ENCODE results near the gene HLA-DQA1. TPM values are rescaled to one million over a fixed set of nuclear protein-coding genes. Genes with fewer than 3 reads are reported as not detected.
"Not testable (repeated sequence)": the region's sequence is repeated elsewhere in the genome, so short reads cannot be mapped to it uniquely, and the experiment has no call there.

Gene HLA-DQA1
- polyA plus RNA-seq, 4 donors, result 6.5 to 54.9 (median 31.5) TPM

DNA sequence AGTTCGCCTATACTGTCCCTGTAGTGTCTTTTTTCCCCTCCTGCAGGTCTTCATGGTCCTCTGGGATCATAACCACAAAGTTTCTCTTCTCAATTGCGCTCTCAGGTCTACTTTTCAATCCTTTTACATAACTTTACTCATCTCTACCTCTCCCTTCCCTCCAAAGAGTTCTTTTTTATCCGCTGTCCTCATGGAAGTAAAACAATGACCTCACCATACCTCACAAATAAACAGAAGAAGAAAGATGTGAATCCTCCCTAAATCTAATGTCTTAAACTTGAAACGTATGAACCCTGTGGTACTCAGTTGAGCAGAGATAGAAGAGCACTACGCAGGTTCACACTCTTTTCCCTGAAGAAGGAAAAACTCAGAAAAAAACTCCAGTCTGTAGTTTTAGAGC is 12.1 kb upstream of the HLA-DQA1 start:
- no peak for DNase-seq
- no peak for FAIRE-seq
- Histone ChIP-seq H3K9me3 (ENCODE audit: control insufficient read depth in 2 of 2, insufficient read depth in 1 of 2, low read depth in 1 of 2, low read length in 1 of 2) (no peaks in the 10 kb centered on the region), H3K4me1 (ENCODE audit: control insufficient read depth in 3 of 3, insufficient read depth in 2 of 3, low read depth in 1 of 3, low read length in 2 of 3) (no peaks in the 10 kb centered on the region), H3K36me3 (ENCODE audit: control insufficient read depth in 3 of 3, insufficient read depth in 2 of 3, low read depth in 1 of 3, low read length in 3 of 3) (no peaks in the 10 kb centered on the region), H3K4me3 (ENCODE audit: low read depth in 1 of 3, low read length in 3 of 3) (no peak overlapping the region), H3K27me3 (ENCODE audit: control insufficient read depth in 3 of 3, insufficient read depth in 3 of 3, low read length in 3 of 3) (no peaks in the 10 kb centered on the region), H3K27ac (ENCODE audit: low read depth in 1 of 3, low read length in 2 of 3) (no peak overlapping the region)
- WGBS, 3 donors, result 20 to 22% (median 20%) methylated on average over 5 of the region's 5 CpGs

- DNase-seq (no peak), FAIRE-seq (no peak)
- Histone ChIP-seq H3K4me3 (ENCODE audit: low read depth in 1 of 3, low read length in 3 of 3) (no peak overlapping the region), H3K36me3 (ENCODE audit: control insufficient read depth in 3 of 3, insufficient read depth in 2 of 3, low read depth in 1 of 3, low read length in 3 of 3) (no peaks in the 10 kb centered on the region), H3K27ac (ENCODE audit: low read depth in 1 of 3, low read length in 2 of 3) (no peak overlapping the region), H3K4me1 (ENCODE audit: control insufficient read depth in 3 of 3, insufficient read depth in 2 of 3, low read depth in 1 of 3, low read length in 2 of 3) (no peaks in the 10 kb centered on the region), H3K9me3 (ENCODE audit: control insufficient read depth in 2 of 2, insufficient read depth in 1 of 2, low read depth in 1 of 2, low read length in 1 of 2) (no peaks in the 10 kb centered on the region), H3K27me3 (ENCODE audit: control insufficient read depth in 3 of 3, insufficient read depth in 3 of 3, low read length in 3 of 3) (no peaks in the 10 kb centered on the region)
- WGBS, 3 donors, result 0% methylated on average over 1 of the region's 3 CpGs
Measured at GRCh38 chr6:32627249-32627648, 10.0 kb upstream of the HLA-DQA1 start.

DNA sequence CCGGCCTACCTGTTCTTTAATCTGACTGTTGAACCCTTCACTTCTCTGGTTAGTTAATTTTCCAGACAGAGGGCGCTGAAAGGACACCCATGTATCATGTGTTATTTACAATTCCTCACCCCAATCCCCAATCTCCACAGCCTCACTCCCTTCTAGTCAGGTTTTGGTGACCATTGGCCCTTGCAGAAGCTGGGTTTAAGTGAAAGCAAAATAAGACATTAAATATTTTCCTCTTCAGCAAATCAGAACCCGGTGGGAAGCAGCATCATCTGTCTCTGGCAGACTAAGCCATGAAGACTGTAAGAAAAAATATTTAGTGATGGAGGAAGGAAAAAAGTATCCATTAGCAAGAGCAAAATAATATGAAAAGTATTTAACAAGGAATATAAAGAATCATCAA is 9.4 kb upstream of the HLA-DQA1 start:
- H3K4me1 ChIP-seq (ENCODE audit: control insufficient read depth in 3 of 3, insufficient read depth in 2 of 3, low read depth in 1 of 3, low read length in 2 of 3), result no peaks in the 10 kb centered on the region
- H3K9me3 ChIP-seq (ENCODE audit: control insufficient read depth in 2 of 2, insufficient read depth in 1 of 2, low read depth in 1 of 2, low read length in 1 of 2), result no peaks in the 10 kb centered on the region
- H3K4me3 ChIP-seq (ENCODE audit: low read depth in 1 of 3, low read length in 3 of 3), result no peak overlapping the region
- FAIRE-seq (no peak), DNase-seq (no peak)
- no peak overlapping the region for H3K27ac ChIP-seq (ENCODE audit: low read depth in 1 of 3, low read length in 2 of 3)
- H3K27me3 ChIP-seq (ENCODE audit: control insufficient read depth in 3 of 3, insufficient read depth in 3 of 3, low read length in 3 of 3), result no peaks in the 10 kb centered on the region
- H3K36me3 ChIP-seq (ENCODE audit: control insufficient read depth in 3 of 3, insufficient read depth in 2 of 3, low read depth in 1 of 3, low read length in 3 of 3), result no peaks in the 10 kb centered on the region
- WGBS, 3 donors, result 25 to 29% (median 27%) methylated on average over 3 of the region's 3 CpGs

- not testable (repeated sequence) for H3K9me3 ChIP-seq (ENCODE audit: control insufficient read depth in 2 of 2, insufficient read depth in 1 of 2, low read depth in 1 of 2, low read length in 1 of 2); H3K4me3 ChIP-seq (ENCODE audit: low read depth in 1 of 3, low read length in 3 of 3); H3K4me1 ChIP-seq (ENCODE audit: control insufficient read depth in 3 of 3, insufficient read depth in 2 of 3, low read depth in 1 of 3, low read length in 2 of 3); DNase-seq; FAIRE-seq; H3K27me3 ChIP-seq (ENCODE audit: control insufficient read depth in 3 of 3, insufficient read depth in 3 of 3, low read length in 3 of 3); H3K27ac ChIP-seq (ENCODE audit: low read depth in 1 of 3, low read length in 2 of 3); H3K36me3 ChIP-seq (ENCODE audit: control insufficient read depth in 3 of 3, insufficient read depth in 2 of 3, low read depth in 1 of 3, low read length in 3 of 3)
- WGBS, 3 donors, result 60 to 96% (median 78%) methylated on average over 2 of the region's 13 CpGs
Measured at GRCh38 chr6:32629793-32630192, 7.4 kb upstream of the HLA-DQA1 start.

DNA sequence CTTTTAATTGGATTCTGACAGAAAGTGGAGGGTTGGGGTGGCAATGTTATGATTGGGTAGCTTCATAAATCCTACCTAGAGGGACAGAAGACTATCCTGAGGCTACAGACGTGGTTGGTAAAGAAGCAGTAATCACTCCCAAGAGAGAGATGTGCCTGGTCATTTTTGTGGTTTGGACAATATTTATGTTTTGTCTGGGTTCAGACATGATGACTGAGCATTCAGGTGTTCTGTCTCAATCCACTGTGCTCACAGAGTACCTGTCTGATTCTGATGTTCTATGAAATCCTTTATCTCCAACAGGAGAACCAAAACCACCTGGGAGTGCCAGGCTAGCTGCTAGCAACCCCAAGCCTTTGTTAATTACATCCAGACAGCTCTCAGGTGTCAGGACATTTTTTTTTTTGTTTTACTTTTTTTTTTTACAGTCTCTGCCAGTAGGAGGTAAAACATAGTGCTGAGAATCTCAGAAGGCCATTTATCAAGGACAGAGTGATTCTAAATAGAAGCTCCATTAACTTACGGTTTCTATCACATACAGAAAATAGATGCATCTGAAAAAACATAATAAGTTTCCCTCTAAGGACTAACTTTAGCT is 1.6 kb upstream of the HLA-DQA1 start:
- H3K27ac ChIP-seq (ENCODE audit: low read depth in 1 of 3, low read length in 2 of 3), result no peak overlapping the region
- FAIRE-seq, result no peak
- no peaks in the 10 kb centered on the region for H3K4me1 ChIP-seq (ENCODE audit: control insufficient read depth in 3 of 3, insufficient read depth in 2 of 3, low read depth in 1 of 3, low read length in 2 of 3)
- H3K9me3 ChIP-seq (ENCODE audit: control insufficient read depth in 2 of 2, insufficient read depth in 1 of 2, low read depth in 1 of 2, low read length in 1 of 2), result no peaks in the 10 kb centered on the region
- H3K36me3 ChIP-seq (ENCODE audit: control insufficient read depth in 3 of 3, insufficient read depth in 2 of 3, low read depth in 1 of 3, low read length in 3 of 3), result no peaks in the 10 kb centered on the region
- H3K27me3 ChIP-seq (ENCODE audit: control insufficient read depth in 3 of 3, insufficient read depth in 3 of 3, low read length in 3 of 3), result no peaks in the 10 kb centered on the region
- DNase-seq, result no peak
- H3K4me3 ChIP-seq (ENCODE audit: low read depth in 1 of 3, low read length in 3 of 3), result no peak overlapping the region
- WGBS, 3 donors, result 20 to 43% (median 27%) methylated on average over 2 of the region's 2 CpGs

GRCh38 chr6:32637883-32638282 is 677 bp downstream of the HLA-DQA1 start:
- FAIRE-seq (no peak), DNase-seq (no peak)
- Histone ChIP-seq H3K4me1 (ENCODE audit: control insufficient read depth in 3 of 3, insufficient read depth in 2 of 3, low read depth in 1 of 3, low read length in 2 of 3) (no peaks in the 10 kb centered on the region), H3K27ac (ENCODE audit: low read depth in 1 of 3, low read length in 2 of 3) (no peak overlapping the region), H3K4me3 (ENCODE audit: low read depth in 1 of 3, low read length in 3 of 3) (no peak overlapping the region), H3K27me3 (ENCODE audit: control insufficient read depth in 3 of 3, insufficient read depth in 3 of 3, low read length in 3 of 3) (no peaks in the 10 kb centered on the region), H3K9me3 (ENCODE audit: control insufficient read depth in 2 of 2, insufficient read depth in 1 of 2, low read depth in 1 of 2, low read length in 1 of 2) (no peaks in the 10 kb centered on the region), H3K36me3 (ENCODE audit: control insufficient read depth in 3 of 3, insufficient read depth in 2 of 3, low read depth in 1 of 3, low read length in 3 of 3) (no peaks in the 10 kb centered on the region)
- WGBS, 3 donors, result 72 to 89% (median 82%) methylated on average over 3 of the region's 3 CpGs

GRCh38 chr6:32638532-32639219 is 1.5 kb downstream of the HLA-DQA1 start:
- Histone ChIP-seq H3K4me3 (ENCODE audit: low read depth in 1 of 3, low read length in 3 of 3) (no peak overlapping the region), H3K4me1 (ENCODE audit: control insufficient read depth in 3 of 3, insufficient read depth in 2 of 3, low read depth in 1 of 3, low read length in 2 of 3) (no peaks in the 10 kb centered on the region), H3K36me3 (ENCODE audit: control insufficient read depth in 3 of 3, insufficient read depth in 2 of 3, low read depth in 1 of 3, low read length in 3 of 3) (no peaks in the 10 kb centered on the region), H3K27ac (ENCODE audit: low read depth in 1 of 3, low read length in 2 of 3) (no peak overlapping the region), H3K9me3 (ENCODE audit: control insufficient read depth in 2 of 2, insufficient read depth in 1 of 2, low read depth in 1 of 2, low read length in 1 of 2) (no peaks in the 10 kb centered on the region), H3K27me3 (ENCODE audit: control insufficient read depth in 3 of 3, insufficient read depth in 3 of 3, low read length in 3 of 3) (no peaks in the 10 kb centered on the region)
- 59 to 75% (median 67%) methylated on average over 9 of the region's 9 CpGs for WGBS, 3 donors
- no peak for FAIRE-seq
- no peak for DNase-seq

GRCh38 chr6:32639440-32640394 is 2.5 kb downstream of the HLA-DQA1 start:
- Histone ChIP-seq H3K9me3 (ENCODE audit: control insufficient read depth in 2 of 2, insufficient read depth in 1 of 2, low read depth in 1 of 2, low read length in 1 of 2) (no peaks in the 10 kb centered on the region), H3K27ac (ENCODE audit: low read depth in 1 of 3, low read length in 2 of 3) (no peak overlapping the region), H3K4me1 (ENCODE audit: control insufficient read depth in 3 of 3, insufficient read depth in 2 of 3, low read depth in 1 of 3, low read length in 2 of 3) (no peaks in the 10 kb centered on the region), H3K36me3 (ENCODE audit: control insufficient read depth in 3 of 3, insufficient read depth in 2 of 3, low read depth in 1 of 3, low read length in 3 of 3) (no peaks in the 10 kb centered on the region), H3K27me3 (ENCODE audit: control insufficient read depth in 3 of 3, insufficient read depth in 3 of 3, low read length in 3 of 3) (no peaks in the 10 kb centered on the region), H3K4me3 (ENCODE audit: low read depth in 1 of 3, low read length in 3 of 3) (no peak overlapping the region)
- DNase-seq (no peak), FAIRE-seq (no peak)
- WGBS, 3 donors, result 67 to 85% (median 84%) methylated on average over 8 of the region's 8 CpGs

Measured in small intestine (tissue), 7 donors.